Transverse colon (tissue), 4 donors: ENCODE data around the gene ZNF407. TPM values are rescaled to one million over a fixed set of nuclear protein-coding genes. Genes with fewer than 3 reads are reported as not detected.
A peak's percentile ranks its signal among the peaks of the same experiment; 100 is the strongest.

Source experiments
- DNase-seq: peaks from one replicate; pipeline ENCODE4 v3.0.0-alpha.2; 2019
- H3K27ac ChIP-seq, 4 donors: fragments of 200-600 bp; sonication (generic); 2 replicates each; pipeline ENCODE4 v1.5.1; 2016 to 2018; ENCODE audit warnings: inconsistent platforms in 4 of 4
- H3K27me3 ChIP-seq: fragments of 200-600 bp; sonication (generic); 2 replicates; pipeline ENCODE4 v1.5.1; 2017; ENCODE audit warnings: inconsistent platforms
- H3K36me3 ChIP-seq, 4 donors: fragments of 200-600 bp; sonication (generic); 2 replicates each; pipeline ENCODE4 v1.5.1; 2017 to 2019; ENCODE audit warnings: inconsistent platforms in 4 of 4
- H3K4me1 ChIP-seq, 4 donors: fragments of 200-600 bp; sonication (generic); 2 replicates each; pipeline ENCODE4 v1.5.1; 2017 to 2020; ENCODE audit warnings: inconsistent platforms in 4 of 4
- H3K4me3 ChIP-seq, 4 donors: fragments of 200-600 bp; sonication (generic); 1 replicate in 1 of 4; 2 replicates in 3 of 4; pipeline versions ENCODE4 v1.5.1 to v1.6.1; 2017 to 2019; ENCODE audit warnings: inconsistent platforms in 4 of 4
- H3K9me3 ChIP-seq, 2 donors: fragments of 200-600 bp; sonication (generic); 2 replicates each; pipeline ENCODE4 v1.5.1; 2017 to 2019; ENCODE audit warnings: inconsistent platforms in 2 of 2
- CTCF ChIP-seq, 5 experiments: fragments of 200-600 bp in 3 of 5; fragments of 450-650 bp in 2 of 5; sonication (generic) in 3 of 5; IDR thresholded peaks; 1 replicate in 2 of 5; 2 replicates in 3 of 5; pipeline ENCODE4 v1.5.1; 2016 to 2017; ENCODE audit warnings: antibody characterized with exemption in 5 of 5, inconsistent platforms in 3 of 5, mild to moderate bottlenecking in 2 of 5, moderate library complexity in 1 of 5
- EP300 ChIP-seq: sonication (generic); formaldehyde crosslinking; IDR thresholded peaks from one replicate; pipeline ENCODE4 v1.6.1; 2017; ENCODE audit warnings: antibody characterized with exemption, low read depth
- POLR2A ChIP-seq: fragments of 450-650 bp; IDR thresholded peaks from one replicate; pipeline ENCODE4 v1.6.1; 2016; ENCODE audit warnings: antibody characterized with exemption, mild to moderate bottlenecking, moderate library complexity
- POLR2AphosphoS5 ChIP-seq, 3 donors: sonication (generic); formaldehyde crosslinking; IDR thresholded peaks; one replicate each; pipeline ENCODE4 v1.6.1; 2016; ENCODE audit warnings: antibody characterized with exemption in 3 of 3
- WGBS, 2 donors: methylation state at CpG; one replicate each; pipeline ENCODE4 v1.1.5; 2018; ENCODE audit warnings: low coverage in 1 of 2; 5-methylcytosine and 5-hydroxymethylcytosine counted together
- in situ Hi-C, 4 donors: fragments of 200-750 bp; cut with MboI; loops; one replicate each; pipeline versions ENCODE4 v1.15.0 to v1.15.1; 2017; ENCODE audit warnings: low sequenced_read_pairs in 3 of 4, low pct_ligation_motif_present in 1 of 4, low pct_unique_long_range_greater_than_20kb in 1 of 4
- intact Hi-C: fragments of 100-400 bp; cut with DNase I; formaldehyde crosslinking; loops from one replicate; pipeline ENCODE4 v1.15.1; 2023; ENCODE audit warnings: low total_unique reads
- total RNA-seq, 4 donors: library from RNA; depleted of rRNA; stranded (reverse); fragments of >200 nt; gene quantifications; one replicate each; pipeline ENCODE4 v1.1.0, GENCODE V29; 2016

ZNF407 gene
- total RNA-seq, 4 donors from 2014 or later: 13.5 to 24.1 (median 20.1) TPM

DNA sequence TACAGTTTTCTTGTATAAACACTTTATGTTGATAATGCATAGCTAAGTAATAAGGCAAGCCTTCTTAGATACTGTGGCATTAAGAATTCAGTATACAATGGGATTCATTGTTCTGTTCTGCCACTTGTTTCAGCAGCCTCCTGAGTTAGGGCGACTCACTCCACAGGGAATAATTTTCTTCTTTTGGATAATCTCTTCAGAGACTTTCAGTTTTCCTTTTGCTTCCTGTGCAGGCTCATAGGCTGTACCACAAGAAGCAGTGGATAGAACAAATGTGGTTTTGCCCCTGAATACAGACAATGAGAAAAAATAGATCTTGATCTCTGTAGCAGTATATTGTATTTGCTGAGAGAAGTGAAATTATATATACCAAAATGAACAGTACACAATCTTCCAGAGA is 298.0 kb downstream of the ZNF407 start:
- Histone ChIP-seq H3K27ac (no peak overlapping the region), H3K4me1 (peaks cover 0 to 8% (median 0%) of the 10 kb centered on the region in 4 donors), H3K9me3 (no peaks in the 10 kb centered on the region), H3K36me3 (no peaks in the 10 kb centered on the region), H3K4me3 (no peak overlapping the region), H3K27me3 (no peaks in the 10 kb centered on the region)
- TF ChIP-seq CTCF (IDR thresholded peaks at IDR 0.05) (no peak), POLR2AphosphoS5 (IDR thresholded peaks at IDR 0.05) (no peak), POLR2A (no peak), EP300 (no peak)
- in situ Hi-C loops: loop anchor here in 1 of 4 donors (25.0 kb wide), 1 partner anchor 592 kb away; no protein-coding TSS in a partner anchor
- no peak for DNase-seq
- WGBS, 2 donors: 38 to 70% methylated on average over 1 of the region's 1 CpG
- intact Hi-C loops: loop anchor here (5.0 kb wide), 1 partner anchor 603 kb away; the partner anchor contains the start of gene CYB5A

- no peak overlapping the region for H3K4me3 ChIP-seq
- TF ChIP-seq POLR2A (no peak), EP300 (no peak), CTCF (IDR thresholded peaks at IDR 0.05) (peak; percentile 41 to 77 (median 63))
- in situ Hi-C loops: loop anchor here in 1 of 4 donors (25.0 kb wide), 1 partner anchor 591 kb away; no protein-coding TSS in a partner anchor
- DNase-seq: peak; percentile 55
- no peak overlapping the region for H3K27ac ChIP-seq
- H3K4me1 ChIP-seq: peaks cover 0 to 8% (median 0%) of the 10 kb centered on the region in 4 donors
- H3K27me3 ChIP-seq: no peaks in the 10 kb centered on the region
- H3K9me3 ChIP-seq: no peaks in the 10 kb centered on the region
- intact Hi-C loops: loop anchor here (5.0 kb wide), 1 partner anchor 604 kb away; the partner anchor contains the start of gene CYB5A
- H3K36me3 ChIP-seq: no peaks in the 10 kb centered on the region
- WGBS, 2 donors: 34 to 63% methylated on average over 3 to 4 of the region's 4 CpGs
Observed at GRCh38 chr18:74896390-74896991, 298.8 kb downstream of the ZNF407 start.

DNA sequence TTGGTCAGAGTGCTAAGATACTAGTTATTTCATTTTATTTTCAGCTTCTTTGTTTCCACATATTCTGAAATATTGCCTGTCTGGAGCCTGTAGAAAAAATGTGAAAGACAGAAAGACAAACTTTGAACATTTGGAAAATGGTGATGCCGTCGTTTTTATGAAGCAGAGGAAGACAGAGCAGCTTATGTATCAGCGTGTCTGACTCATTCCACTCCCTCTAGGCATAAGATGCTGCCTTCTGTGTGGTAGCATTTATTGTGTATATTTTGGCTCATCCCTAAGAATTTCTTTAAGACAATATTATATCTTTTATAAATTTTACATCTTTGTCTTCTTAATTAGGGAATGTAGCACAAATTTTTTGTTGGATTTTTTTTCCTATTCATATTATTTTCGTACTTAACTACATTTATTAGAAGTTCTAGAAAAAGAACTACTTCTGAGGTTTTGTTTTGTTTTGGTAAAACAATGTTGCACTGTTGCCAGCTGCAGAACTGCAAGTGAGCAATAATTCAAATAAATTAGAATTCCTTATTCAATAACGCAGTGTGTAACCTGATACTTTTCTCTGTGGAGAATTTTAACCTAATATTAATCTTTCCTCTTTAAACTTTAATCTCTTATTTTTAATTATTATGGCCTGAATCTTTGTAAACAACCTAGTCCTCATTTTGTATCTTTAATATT is 300.4 kb downstream of the ZNF407 start:
- Histone ChIP-seq H3K27me3 (no peaks in the 10 kb centered on the region), H3K27ac (no peak overlapping the region), H3K4me1 (peaks cover 0 to 8% (median 0%) of the 10 kb centered on the region in 4 donors), H3K9me3 (no peaks in the 10 kb centered on the region), H3K4me3 (no peak overlapping the region), H3K36me3 (no peaks in the 10 kb centered on the region)
- DNase-seq: no peak
- no peak for TF ChIP-seq POLR2A
- TF ChIP-seq CTCF (IDR thresholded peaks at IDR 0.05): no peak
- no peak for TF ChIP-seq EP300
- TF ChIP-seq POLR2AphosphoS5 (IDR thresholded peaks at IDR 0.05): no peak
- intact Hi-C loops (loop anchor here (5.0 kb wide), 1 partner anchor 606 kb away; the partner anchor contains the start of gene CYB5A), in situ Hi-C loops (loop anchor here in 1 of 4 donors (25.0 kb wide), 1 partner anchor 589 kb away; no protein-coding TSS in a partner anchor)
- 72 to 87% methylated on average over 5 of the region's 5 CpGs for WGBS, 2 donors

- no peak for TF ChIP-seq EP300
- no peak for TF ChIP-seq CTCF (IDR thresholded peaks at IDR 0.05)
- no peak for TF ChIP-seq POLR2AphosphoS5 (IDR thresholded peaks at IDR 0.05)
- no peak for TF ChIP-seq POLR2A
- Histone ChIP-seq H3K27ac (no peak overlapping the region), H3K27me3 (no peaks in the 10 kb centered on the region), H3K36me3 (no peaks in the 10 kb centered on the region), H3K9me3 (no peaks in the 10 kb centered on the region), H3K4me1 (peaks cover 0 to 8% (median 0%) of the 10 kb centered on the region in 4 donors), H3K4me3 (no peak overlapping the region)
- WGBS, 2 donors: 63 to 78% methylated on average over 3 of the region's 3 CpGs
- in situ Hi-C loops: loop anchor here in 1 of 4 donors (25.0 kb wide), 1 partner anchor 588 kb away; no protein-coding TSS in a partner anchor
- intact Hi-C loops: loop anchor here (5.0 kb wide), 1 partner anchor 607 kb away; the partner anchor contains the start of gene CYB5A
- no peak for DNase-seq
Observed at GRCh38 chr18:74898965-74899364, 301.3 kb downstream of the ZNF407 start.
